ENCODE results near the gene DPEP1. TPM values are rescaled to one million over a fixed set of nuclear protein-coding genes. Genes with fewer than 3 reads are reported as not detected.

The DPEP1 gene
- total RNA-seq, 1 experiment from 2014 or later = 1.1 TPM

DNA sequence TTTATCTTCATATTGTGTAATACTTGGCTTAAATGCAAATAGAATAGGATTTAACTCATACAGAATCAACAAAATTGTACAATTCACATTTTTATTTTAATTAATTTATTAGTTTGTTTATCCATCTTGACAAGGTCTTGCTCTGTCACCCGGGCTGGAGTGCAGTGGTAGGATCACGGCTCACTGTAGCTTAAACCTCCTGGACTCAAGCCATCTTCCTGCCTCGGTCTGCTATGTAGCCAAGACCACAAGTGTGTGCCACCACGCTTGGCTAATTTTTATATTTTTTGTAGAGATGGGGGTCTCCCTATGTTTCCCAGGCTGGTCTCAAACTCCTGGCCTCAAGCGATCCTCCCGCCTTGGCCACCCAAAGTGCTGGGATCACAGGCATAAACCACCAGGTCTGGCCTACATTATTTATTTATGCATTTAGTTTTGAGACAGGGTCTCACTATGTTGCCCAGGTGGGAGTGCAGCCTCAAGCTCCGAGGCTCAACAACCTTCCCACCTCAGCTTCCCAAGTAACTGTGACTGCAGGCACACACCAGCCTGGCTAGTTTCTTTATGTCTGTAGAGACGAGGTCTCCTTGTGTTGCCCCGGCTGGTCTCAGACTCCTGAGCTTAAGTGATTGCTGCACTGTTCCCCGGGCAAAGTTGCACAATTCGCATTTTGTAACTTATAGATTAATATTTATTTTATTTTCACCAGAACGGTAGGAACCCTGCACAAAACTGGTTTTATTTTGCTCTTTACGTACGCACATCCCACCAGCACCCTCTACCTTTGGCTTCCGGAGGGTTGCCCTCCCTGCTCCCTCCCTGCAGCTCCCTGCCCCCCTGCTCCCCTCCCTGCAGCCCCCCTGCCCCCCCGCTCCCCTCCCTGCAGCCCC, 4.9 kb downstream of the DPEP1 start:
- Histone ChIP-seq H4K20me1 (ENCODE audit: control insufficient read depth, insufficient read depth, insufficient read length) (no peaks in the 10 kb centered on the region), H4K91ac (ENCODE audit: insufficient read length, low read depth, low read length) (no peak overlapping the region), H2BK15ac (ENCODE audit: low read depth, low read length) (no peak overlapping the region), H3K14ac (ENCODE audit: insufficient read depth, low read length) (no peak overlapping the region), H3K27ac (ENCODE audit: insufficient read length, low read depth, low read length) (no peak overlapping the region), H3K79me2 (ENCODE audit: insufficient read depth, low read length) (no peaks in the 10 kb centered on the region), H2BK12ac (ENCODE audit: insufficient read length, low read depth, low read length) (no peak overlapping the region), H3K9me3 (ENCODE audit: control insufficient read depth, low read depth, low read length) (no peaks in the 10 kb centered on the region), H2BK20ac (ENCODE audit: low read depth, low read length, poor library complexity, severe bottlenecking) (no peak overlapping the region), H3K4me1 (ENCODE audit: insufficient read depth, low read length) (no peaks in the 10 kb centered on the region; the same call in 1 of the 2 replicates), H4K8ac (replicated peaks; ENCODE audit: insufficient read length, low read depth, low read length) (no peak overlapping the region), H3K4ac (ENCODE audit: low read depth, low read length) (no peak overlapping the region), H3K27me3 (ENCODE audit: insufficient read depth, low read length) (no peaks in the 10 kb centered on the region; the same call in 1 of the 2 replicates), H2BK5ac (ENCODE audit: insufficient read length, low read length) (no peak overlapping the region), H3K18ac (ENCODE audit: insufficient read length, low read depth, low read length) (no peak overlapping the region), H3K9ac (ENCODE audit: extremely low read depth, insufficient read length, low read length) (no peak overlapping the region), H3K4me2 (ENCODE audit: insufficient read depth, insufficient read length, low read length) (no peak overlapping the region), H2BK120ac (ENCODE audit: low read depth, low read length, poor library complexity, severe bottlenecking) (no peak overlapping the region), H2AK5ac (ENCODE audit: insufficient read length, low read length) (no peak overlapping the region), H3K23ac (ENCODE audit: insufficient read length, low read depth, low read length) (no peak overlapping the region), H4K5ac (ENCODE audit: insufficient read length, low read depth, low read length) (no peak overlapping the region), H2AFZ (ENCODE audit: low read length) (no peak overlapping the region), H3K23me2 (ENCODE audit: insufficient read length, low read depth, low read length, poor library complexity, severe bottlenecking) (no peaks in the 10 kb centered on the region), H3K56ac (ENCODE audit: insufficient read length, low read depth, low read length) (no peak overlapping the region), H3K79me1 (ENCODE audit: insufficient read depth, low read depth, low read length, poor library complexity, severe bottlenecking) (no peaks in the 10 kb centered on the region), H3T11ph (ENCODE audit: low read length) (no peak overlapping the region)
- TF ChIP-seq, protein P1, sequence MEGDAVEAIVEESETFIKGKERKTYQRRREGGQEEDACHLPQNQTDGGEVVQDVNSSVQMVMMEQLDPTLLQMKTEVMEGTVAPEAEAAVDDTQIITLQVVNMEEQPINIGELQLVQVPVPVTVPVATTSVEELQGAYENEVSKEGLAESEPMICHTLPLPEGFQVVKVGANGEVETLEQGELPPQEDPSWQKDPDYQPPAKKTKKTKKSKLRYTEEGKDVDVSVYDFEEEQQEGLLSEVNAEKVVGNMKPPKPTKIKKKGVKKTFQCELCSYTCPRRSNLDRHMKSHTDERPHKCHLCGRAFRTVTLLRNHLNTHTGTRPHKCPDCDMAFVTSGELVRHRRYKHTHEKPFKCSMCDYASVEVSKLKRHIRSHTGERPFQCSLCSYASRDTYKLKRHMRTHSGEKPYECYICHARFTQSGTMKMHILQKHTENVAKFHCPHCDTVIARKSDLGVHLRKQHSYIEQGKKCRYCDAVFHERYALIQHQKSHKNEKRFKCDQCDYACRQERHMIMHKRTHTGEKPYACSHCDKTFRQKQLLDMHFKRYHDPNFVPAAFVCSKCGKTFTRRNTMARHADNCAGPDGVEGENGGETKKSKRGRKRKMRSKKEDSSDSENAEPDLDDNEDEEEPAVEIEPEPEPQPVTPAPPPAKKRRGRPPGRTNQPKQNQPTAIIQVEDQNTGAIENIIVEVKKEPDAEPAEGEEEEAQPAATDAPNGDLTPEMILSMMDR (conservative IDR thresholded peaks at IDR 0.05) = no peak
- Mint-ChIP-seq H3K27me3 (ENCODE audit: low read depth) (peaks cover 13% of the 10 kb centered on the region), H3K36me3 (ENCODE audit: insufficient read depth in 1 of 3, low read depth in 3 of 3) (peaks cover 0 to 3% (median 3%) of the 10 kb centered on the region in 3 experiments; a peak in 2 of 7 replicates), H3K27ac (no peak overlapping the region), H3K4me1 (peaks cover under 1 to 37% of the 10 kb centered on the region in 2 experiments), H3K4me3 (no peak overlapping the region), H3K9me3 (peaks cover 0 to 2% of the 10 kb centered on the region in 2 experiments; a peak in 2 of 5 replicates)
- no peak for DNase-seq
- no CpG with 5 or more reads among the region's 16 CpGs for WGBS (ENCODE audit: extremely low coverage, insufficient read length, low lambda C conversion rate)

All from H9 (cell line).